NCI-H446 treated with DMSO at 0.1 percent for 48 hours (cell line): Measurements from ENCODE around the gene LRRN2.
"Not testable (repeated sequence)": the region's sequence is repeated elsewhere in the genome, so short reads cannot be mapped to it uniquely, and the experiment has no call there.

Experiments used
- DNase-seq: peaks from one replicate; lab custom pipeline; 2025; lab: John Stamatoyannopoulos, UW

The LRRN2 gene

GRCh38 chr1:204629459-204629858, 56.1 kb downstream of the LRRN2 start:
- not testable (repeated sequence) for DNase-seq

GRCh38 chr1:204628868-204629267, 56.7 kb downstream of the LRRN2 start:
- DNase-seq, result no peak

GRCh38 chr1:204627436-204627835, 58.1 kb downstream of the LRRN2 start:
- no peak for DNase-seq

GRCh38 chr1:204626381-204626780, 59.2 kb downstream of the LRRN2 start:
- no peak for DNase-seq

- DNase-seq, result no peak
Measured at GRCh38 chr1:204624631-204625216, 60.8 kb downstream of the LRRN2 start.

- DNase-seq, result no peak
Measured at GRCh38 chr1:204623894-204624361, 61.6 kb downstream of the LRRN2 start.

- DNase-seq, result no peak
Measured at GRCh38 chr1:204623365-204623893, 62.1 kb downstream of the LRRN2 start.

GRCh38 chr1:204621996-204622395, 63.5 kb downstream of the LRRN2 start:
- no peak for DNase-seq

- DNase-seq, result no peak
Measured at GRCh38 chr1:204621396-204621795, 64.1 kb downstream of the LRRN2 start.

GRCh38 chr1:204619721-204620120, 65.8 kb downstream of the LRRN2 start:
- no peak for DNase-seq

- DNase-seq, result no peak
Measured at GRCh38 chr1:204618148-204618760, 67.3 kb downstream of the LRRN2 start.

GRCh38 chr1:204617256-204618147, 68.0 kb downstream of the LRRN2 start:
- peak; percentile 81 for DNase-seq

GRCh38 chr1:204616641-204617040, 68.9 kb downstream of the LRRN2 start:
- no peak for DNase-seq

- DNase-seq, result no peak
Measured at GRCh38 chr1:204615881-204616280, 69.7 kb downstream of the LRRN2 start.

- no peak for DNase-seq
Measured at GRCh38 chr1:204613636-204614035, 71.9 kb downstream of the LRRN2 start.

- no peak for DNase-seq
Measured at GRCh38 chr1:204612326-204612725, 73.2 kb downstream of the LRRN2 start.

GRCh38 chr1:204611036-204611435, 74.5 kb downstream of the LRRN2 start:
- no peak for DNase-seq

- DNase-seq, result no peak
Measured at GRCh38 chr1:204607910-204608309, 77.6 kb downstream of the LRRN2 start.

- no peak for DNase-seq
Measured at GRCh38 chr1:204605791-204606190, 79.7 kb downstream of the LRRN2 start.

- no peak for DNase-seq
Measured at GRCh38 chr1:204602871-204603542, 82.5 kb downstream of the LRRN2 start.

GRCh38 chr1:204602111-204602579, 83.4 kb downstream of the LRRN2 start:
- DNase-seq, result no peak

GRCh38 chr1:204600968-204601367, 84.6 kb downstream of the LRRN2 start:
- no peak for DNase-seq
